Measurements from ENCODE around the gene SPATA3.

The SPATA3 gene

GRCh38 chr2:231032575-231033140, 36.7 kb downstream of the SPATA3 start:
- no peak for DNase-seq

- DNase-seq, result no peak
These were observed 37.5 kb downstream of the SPATA3 start for GRCh38 chr2:231033147-231034132.

DNA sequence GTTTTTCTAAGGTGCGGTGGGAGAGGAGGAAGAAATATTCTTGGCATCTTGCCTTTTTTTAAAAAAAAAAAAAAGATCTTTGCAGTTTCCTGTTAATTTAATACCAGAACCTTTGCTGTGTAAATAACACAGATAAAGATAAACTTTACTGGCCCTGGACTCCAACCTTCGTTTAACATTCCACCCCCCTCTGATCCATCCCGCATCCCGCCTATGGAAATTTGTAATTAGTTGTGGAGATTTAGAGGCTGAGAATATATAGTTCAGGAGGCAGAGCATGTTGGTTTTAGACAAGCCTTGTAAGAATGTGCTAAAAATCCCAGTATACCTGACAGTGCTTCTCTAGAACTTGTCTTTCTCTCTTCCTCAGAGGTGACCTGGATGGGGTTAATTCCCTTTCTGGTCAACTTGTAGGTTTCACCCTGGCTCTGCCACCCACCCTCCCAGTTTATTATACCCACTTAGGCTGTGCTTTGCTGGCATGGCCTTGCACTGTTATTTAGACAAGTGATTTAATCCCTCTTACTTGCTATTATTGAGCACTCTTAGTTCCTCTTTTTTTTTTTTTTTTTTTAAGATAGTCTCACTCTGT, 38.5 kb downstream of the SPATA3 start:
- DNase-seq, result no peak

DNA sequence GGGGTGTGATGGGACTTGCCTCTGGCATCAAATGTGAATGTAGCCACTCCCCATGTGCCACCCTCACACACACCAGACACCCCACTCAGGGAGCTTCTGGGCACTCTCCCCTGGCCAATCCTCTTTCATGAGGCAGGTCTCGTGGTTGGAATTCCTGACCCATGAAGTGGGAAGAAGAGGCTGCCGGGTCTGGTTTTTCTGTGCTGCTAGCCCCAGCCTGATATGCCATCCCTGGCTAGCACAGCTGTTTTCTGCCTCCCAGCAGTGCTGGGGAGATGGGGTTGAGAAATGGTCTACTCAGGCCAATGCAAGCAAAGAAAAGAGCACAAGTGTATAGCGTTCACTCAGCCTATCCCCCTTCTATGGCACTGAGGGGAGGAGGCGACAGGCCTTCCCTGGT, 40.2 kb downstream of the SPATA3 start:
- DNase-seq, result no peak

DNA sequence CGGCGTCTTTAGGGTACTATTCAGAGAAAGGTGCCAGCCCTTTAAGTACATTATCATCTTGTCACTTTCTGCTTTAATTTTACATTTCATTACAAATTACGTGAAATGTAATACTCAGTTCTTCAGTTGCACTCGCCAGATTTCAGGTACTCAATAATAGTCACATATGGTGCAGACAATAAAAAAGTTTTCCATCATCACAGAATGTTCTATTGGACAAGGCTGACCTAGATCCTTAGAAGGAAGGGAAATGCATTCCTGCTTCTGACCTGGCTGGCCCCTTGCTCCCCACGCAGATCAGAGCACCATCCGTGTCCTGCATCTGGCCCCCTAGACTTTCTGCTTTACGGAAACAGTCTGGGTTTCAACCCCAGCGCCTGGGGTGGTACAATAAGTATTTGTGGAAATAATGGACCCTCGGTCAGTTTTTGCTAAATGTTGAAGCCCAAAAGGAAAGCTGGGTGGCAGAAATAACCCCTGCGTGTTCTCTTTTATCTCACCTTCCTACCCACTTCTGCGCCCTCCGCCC, 40.7 kb downstream of the SPATA3 start:
- no peak for DNase-seq

GRCh38 chr2:231037202-231037730, 41.3 kb downstream of the SPATA3 start, which contains the start of gene C2orf72:
Gene C2orf72 (plus strand): TSS chr2:231037523. CDS start chr2:231037566, 43 bp downstream.
- no peak for DNase-seq

DNA sequence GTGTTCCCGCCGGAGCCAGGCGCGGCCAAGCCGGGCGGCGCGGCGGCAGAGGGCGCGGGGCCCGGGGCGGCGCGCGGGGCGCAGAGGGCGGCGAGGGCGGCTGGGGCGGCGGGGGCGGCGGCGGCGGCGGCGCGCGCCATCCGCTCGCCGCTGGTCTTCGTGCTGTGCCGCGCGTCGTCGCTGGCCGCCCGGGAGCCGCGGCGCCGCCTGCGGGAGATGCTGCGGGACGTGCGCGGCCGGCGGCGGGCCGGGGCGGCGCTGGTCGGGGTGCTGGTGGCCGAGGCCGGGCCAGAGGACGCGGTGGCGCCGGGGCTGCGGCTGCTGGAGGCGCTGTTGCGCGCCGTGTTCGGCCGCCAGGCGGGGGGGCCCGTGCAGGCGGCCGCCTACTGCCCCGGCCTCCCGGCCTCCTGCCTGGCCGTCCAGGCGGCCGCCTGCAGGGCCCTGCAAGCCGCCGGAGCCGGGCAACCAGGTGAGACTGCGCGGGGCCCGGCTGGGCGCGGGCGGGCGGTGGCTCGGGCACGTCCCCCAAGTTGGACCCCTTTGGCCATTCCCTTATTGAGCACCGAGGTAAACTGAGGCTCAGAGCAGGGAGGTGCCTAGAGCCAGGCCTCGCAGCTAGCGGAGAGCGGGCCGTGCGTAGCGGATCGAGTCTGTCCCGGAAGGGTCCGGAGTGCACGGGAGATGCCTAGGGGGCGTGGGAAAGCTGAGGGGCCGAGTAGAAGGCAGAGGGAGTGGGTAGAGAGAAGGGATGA, 42.0 kb downstream of the SPATA3 start:
- no peak for DNase-seq

DNA sequence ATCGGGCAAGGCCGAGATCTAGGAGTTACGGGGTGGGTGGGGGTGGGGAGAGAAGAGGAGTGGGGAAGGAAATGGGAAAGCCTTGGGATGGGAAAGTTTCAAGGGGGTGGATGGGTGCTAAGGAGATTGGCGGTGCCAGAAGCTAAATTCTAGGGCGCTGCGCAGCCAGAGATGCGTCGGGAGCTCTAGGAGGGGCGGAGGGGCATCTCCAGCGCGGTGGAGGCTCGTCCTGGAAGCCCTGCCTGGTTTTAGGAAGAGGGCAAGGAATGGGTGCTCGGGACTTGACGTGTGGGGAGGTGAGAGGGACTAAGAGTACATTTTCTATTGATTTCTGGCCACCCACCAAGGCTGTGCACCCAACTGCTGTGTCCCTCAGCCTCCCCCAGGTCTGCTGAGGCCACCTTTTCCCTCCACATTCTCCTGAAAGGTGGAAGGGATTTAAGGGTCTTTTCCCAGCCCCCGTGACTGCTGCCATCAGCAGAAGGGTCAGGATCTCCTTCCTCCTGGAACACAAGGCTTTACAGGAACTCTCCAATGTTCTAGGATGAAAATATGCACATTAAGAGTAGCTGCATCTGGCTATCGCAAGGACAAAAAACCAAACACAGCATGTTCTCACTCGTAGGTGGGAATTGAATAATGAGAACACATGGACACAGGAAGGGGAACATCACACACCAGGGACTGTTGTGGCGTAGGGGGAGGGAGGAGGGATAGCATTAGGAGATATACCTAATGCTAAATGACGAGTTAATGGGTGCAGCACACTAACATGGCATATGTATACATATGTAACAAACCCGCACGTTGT, 42.8 kb downstream of the SPATA3 start:
- DNase-seq, result no peak

- DNase-seq, result no peak
These were observed 43.4 kb downstream of the SPATA3 start for GRCh38 chr2:231039294-231039664.

DNA sequence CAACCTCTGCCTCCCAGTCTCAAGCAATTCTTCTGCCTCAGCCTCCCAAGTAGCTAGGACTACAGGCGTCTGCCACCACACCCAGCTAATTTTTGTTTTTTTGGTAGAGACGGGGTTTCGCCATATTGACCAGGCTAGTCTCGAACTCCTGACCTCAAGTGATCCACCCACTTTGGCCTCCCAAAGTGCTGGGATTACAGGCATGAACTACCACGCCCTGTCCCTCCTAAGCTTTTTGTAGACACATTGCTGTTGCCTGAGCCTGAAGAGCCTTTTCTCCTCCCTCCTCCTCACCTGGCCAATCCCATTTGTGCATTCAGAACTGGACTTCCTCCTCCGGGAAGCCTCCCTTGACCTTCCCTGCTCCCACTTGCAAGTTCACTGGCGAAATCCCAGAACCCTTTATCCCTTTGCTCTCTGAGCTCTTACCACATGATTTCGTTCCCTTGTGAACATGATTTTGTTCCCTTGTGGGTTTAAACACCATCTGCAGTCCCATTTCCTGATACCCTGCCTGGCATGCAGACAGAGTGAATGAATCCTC, 44.0 kb downstream of the SPATA3 start:
- DNase-seq, result no peak

DNA sequence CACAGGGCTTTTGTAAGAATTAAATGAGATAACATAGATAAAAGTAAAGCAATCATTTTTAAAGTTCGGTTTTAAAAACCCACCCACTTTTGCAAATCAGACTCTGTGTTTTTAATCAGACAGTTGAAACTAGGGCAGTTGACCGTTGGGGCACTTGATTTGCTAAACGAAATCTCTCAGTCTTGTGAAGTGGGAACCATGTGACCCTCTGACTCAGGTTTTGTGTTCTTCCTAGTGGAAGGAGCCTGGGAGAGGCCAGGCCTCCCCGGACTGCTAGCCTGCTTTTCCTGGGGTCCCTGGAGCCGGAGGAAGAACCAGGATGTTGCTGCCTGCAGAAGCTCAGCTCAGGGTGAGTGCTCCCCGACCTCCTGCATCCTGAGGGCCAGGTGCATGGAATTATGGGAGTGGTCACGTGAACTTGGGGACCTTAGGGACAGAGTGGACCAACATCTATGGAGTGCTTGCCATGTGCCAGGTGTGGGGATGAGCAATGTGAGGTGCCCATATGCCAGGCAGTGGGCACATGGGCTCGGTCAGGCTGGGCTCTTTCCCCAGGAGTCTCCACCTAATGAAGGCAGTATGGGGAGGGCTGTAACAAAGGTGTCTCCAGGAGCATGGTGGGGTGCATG, 45.3 kb downstream of the SPATA3 start:
- no peak for DNase-seq

GRCh38 chr2:231043796-231044195, 47.9 kb downstream of the SPATA3 start:
- DNase-seq, result no peak

GRCh38 chr2:231046916-231047273, 51.0 kb downstream of the SPATA3 start:
- DNase-seq, result no peak

DNA sequence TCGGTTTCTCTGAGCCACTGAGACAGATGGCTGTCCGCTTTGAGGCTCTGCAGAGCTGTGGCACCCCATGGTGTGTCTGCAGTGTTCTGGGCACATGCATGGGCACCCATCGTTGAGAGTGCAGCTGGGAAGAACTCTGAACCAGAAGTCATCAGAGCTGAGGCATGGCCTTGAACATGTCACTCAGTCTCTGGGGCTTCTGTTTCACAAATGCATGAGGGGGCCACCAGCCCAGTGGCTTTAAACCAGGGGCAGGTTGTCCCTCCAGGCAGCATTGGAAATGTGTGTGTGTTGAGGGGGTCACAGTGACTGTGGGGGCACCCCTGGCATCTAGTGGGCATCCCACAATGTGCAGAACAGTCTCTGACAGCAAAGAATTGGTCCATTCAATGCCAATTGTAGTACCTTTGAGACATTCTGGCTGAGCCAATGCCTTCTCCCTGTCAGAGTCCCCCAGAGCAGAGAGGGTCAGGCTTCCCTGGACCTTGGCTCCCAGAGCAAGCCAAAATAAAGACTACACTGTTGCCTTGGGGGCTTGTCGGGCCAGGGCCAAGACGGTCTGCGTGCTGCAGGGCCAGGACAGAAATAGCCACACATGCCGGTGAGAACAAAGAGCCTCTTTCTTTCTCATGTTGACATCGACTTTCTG, 51.5 kb downstream of the SPATA3 start:
- no peak for DNase-seq

DNA sequence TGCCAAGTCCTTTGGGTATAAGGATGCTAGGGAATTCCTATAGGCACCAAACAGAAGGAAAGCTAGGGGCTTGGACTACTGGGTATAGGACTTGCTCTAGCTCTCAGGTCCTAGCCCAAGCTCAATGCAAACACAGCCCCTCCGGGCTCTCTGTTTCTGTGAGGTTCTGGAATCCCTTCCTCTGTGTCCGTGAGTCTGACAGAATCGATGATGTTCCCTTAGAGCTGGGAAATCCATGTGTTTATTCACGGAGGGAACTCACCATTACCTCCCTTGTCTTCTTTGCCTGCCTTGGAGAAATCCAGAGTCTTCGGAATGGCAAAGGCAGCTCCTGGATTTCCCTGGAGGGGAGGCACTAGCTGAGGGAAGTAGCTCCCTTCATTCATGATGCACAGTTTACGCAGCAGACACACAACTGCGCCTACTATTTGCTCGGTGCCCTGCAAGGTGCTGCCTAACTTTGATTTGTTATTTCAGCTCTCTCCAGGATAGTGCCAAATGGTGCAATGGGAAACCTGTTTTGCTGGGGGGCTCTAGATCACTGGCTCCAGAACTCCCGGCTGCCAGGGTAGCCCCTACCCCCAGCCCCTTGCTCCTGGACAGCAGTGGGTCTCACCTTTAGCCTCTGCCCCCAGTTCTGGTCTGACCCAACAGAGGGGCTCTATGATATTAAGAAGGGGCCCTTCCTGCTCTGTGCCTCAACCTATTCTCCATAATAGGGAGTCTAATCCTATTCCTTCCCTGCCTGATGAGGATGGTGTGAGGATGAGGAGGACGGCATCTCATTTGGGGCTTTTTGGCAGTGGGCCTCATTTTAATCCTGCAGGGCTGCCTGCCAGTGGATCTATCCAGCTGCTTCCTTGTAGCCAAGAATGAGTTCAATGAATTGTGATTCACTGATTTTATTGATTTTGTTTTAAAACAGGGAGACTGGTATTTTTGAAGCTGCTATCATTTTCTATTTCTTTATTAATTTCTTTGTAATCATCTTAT, 52.3 kb downstream of the SPATA3 start:
- no peak for DNase-seq

- DNase-seq, result no peak
These were observed 53.5 kb downstream of the SPATA3 start for GRCh38 chr2:231049286-231050017.

GRCh38 chr2:231050018-231050901, 54.3 kb downstream of the SPATA3 start:
- no peak for DNase-seq
